Prostate gland (tissue), 2 donors: ENCODE data around the gene CELF2.

Experiments used
- POLR2A ChIP-seq: fragments of 450-650 bp; IDR thresholded peaks from one replicate; pipeline ENCODE4 v1.6.1; 2016; ENCODE audit warnings: antibody characterized with exemption, mild to moderate bottlenecking
- POLR2AphosphoS5 ChIP-seq: sonication (generic); formaldehyde crosslinking; IDR thresholded peaks from one replicate; pipeline ENCODE4 v1.6.1; 2017; ENCODE audit warnings: antibody characterized with exemption
- TF ChIP-seq, protein P1 (sequence below), 4 experiments: fragments of 200-600 bp in 2 of 4; fragments of 450-650 bp in 2 of 4; sonication (generic) in 2 of 4; IDR thresholded peaks; 1 replicate in 3 of 4; 2 replicates in 1 of 4; pipeline ENCODE4 v1.5.1; 2016 to 2019; ENCODE audit warnings: antibody characterized with exemption in 4 of 4, mild to moderate bottlenecking in 2 of 4, moderate library complexity in 2 of 4

DNA sequence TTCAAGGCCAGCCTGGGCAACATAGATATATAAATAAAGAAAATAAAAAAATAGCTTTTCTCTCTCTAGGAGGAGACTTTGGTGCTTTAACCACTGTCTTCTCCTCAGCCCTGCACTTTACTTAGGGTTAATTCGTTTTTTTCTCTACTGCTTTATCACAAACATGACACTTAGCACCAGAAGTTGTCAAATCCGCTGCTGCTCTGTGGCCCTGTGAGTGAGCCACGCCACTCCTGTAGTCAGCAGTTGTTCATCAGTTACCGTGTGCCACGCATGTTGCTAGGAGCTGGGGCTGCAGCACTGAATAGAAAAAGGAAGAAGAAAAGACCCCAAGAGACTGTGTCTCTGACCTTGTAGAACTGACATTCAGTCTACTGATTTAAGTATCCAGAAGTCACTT lies 232.6 kb downstream of the CELF2 start:
- TF ChIP-seq, protein P1, sequence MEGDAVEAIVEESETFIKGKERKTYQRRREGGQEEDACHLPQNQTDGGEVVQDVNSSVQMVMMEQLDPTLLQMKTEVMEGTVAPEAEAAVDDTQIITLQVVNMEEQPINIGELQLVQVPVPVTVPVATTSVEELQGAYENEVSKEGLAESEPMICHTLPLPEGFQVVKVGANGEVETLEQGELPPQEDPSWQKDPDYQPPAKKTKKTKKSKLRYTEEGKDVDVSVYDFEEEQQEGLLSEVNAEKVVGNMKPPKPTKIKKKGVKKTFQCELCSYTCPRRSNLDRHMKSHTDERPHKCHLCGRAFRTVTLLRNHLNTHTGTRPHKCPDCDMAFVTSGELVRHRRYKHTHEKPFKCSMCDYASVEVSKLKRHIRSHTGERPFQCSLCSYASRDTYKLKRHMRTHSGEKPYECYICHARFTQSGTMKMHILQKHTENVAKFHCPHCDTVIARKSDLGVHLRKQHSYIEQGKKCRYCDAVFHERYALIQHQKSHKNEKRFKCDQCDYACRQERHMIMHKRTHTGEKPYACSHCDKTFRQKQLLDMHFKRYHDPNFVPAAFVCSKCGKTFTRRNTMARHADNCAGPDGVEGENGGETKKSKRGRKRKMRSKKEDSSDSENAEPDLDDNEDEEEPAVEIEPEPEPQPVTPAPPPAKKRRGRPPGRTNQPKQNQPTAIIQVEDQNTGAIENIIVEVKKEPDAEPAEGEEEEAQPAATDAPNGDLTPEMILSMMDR (IDR thresholded peaks at IDR 0.05): no peak
- TF ChIP-seq POLR2AphosphoS5 (no peak), POLR2A (no peak)
